Measurements from ENCODE around the gene MAPKAP1.
"Not testable (repeated sequence)": the region's sequence is repeated elsewhere in the genome, so short reads cannot be mapped to it uniquely, and the experiment has no call there.

MAPKAP1 gene

GRCh38 chr9:125742657-125743056 lies 35.6 kb upstream of the MAPKAP1 start:
- no peak for DNase-seq
- in situ Hi-C loops (cut with HindIII; ENCODE audit: low pct_ligation_motif_present, low pct_unique_long_range_greater_than_20kb, low sequenced_read_pairs), result no loop called here

- DNase-seq, result no peak
- in situ Hi-C loops (cut with HindIII; ENCODE audit: low pct_ligation_motif_present, low pct_unique_long_range_greater_than_20kb, low sequenced_read_pairs), result no loop called here
These were observed 32.4 kb upstream of the MAPKAP1 start for GRCh38 chr9:125739436-125739835.

GRCh38 chr9:125732562-125732961 lies 25.6 kb upstream of the MAPKAP1 start:
- in situ Hi-C loops (cut with HindIII; ENCODE audit: low pct_ligation_motif_present, low pct_unique_long_range_greater_than_20kb, low sequenced_read_pairs), result no loop called here
- DNase-seq, result no peak

GRCh38 chr9:125730168-125730567 lies 23.2 kb upstream of the MAPKAP1 start:
- in situ Hi-C loops (cut with HindIII; ENCODE audit: low pct_ligation_motif_present, low pct_unique_long_range_greater_than_20kb, low sequenced_read_pairs), result no loop called here
- DNase-seq, result no peak

GRCh38 chr9:125726456-125727132 lies 19.6 kb upstream of the MAPKAP1 start:
- no peak for DNase-seq
- in situ Hi-C loops (cut with HindIII; ENCODE audit: low pct_ligation_motif_present, low pct_unique_long_range_greater_than_20kb, low sequenced_read_pairs), result no loop called here

GRCh38 chr9:125707472-125707804 lies 430 bp upstream of the MAPKAP1 start:
- no peak for DNase-seq
- in situ Hi-C loops (cut with HindIII; ENCODE audit: low pct_ligation_motif_present, low pct_unique_long_range_greater_than_20kb, low sequenced_read_pairs), result no loop called here

- no peak for DNase-seq
- in situ Hi-C loops (cut with HindIII; ENCODE audit: low pct_ligation_motif_present, low pct_unique_long_range_greater_than_20kb, low sequenced_read_pairs), result no loop called here
These were observed 1.1 kb downstream of the MAPKAP1 start for GRCh38 chr9:125705893-125706292.

GRCh38 chr9:125703662-125704061 lies 3.3 kb downstream of the MAPKAP1 start:
- in situ Hi-C loops (cut with HindIII; ENCODE audit: low pct_ligation_motif_present, low pct_unique_long_range_greater_than_20kb, low sequenced_read_pairs), result no loop called here

GRCh38 chr9:125701351-125701750 lies 5.7 kb downstream of the MAPKAP1 start:
- in situ Hi-C loops (cut with HindIII; ENCODE audit: low pct_ligation_motif_present, low pct_unique_long_range_greater_than_20kb, low sequenced_read_pairs), result no loop called here

More at GRCh38 chr9:125703662-125704061, 3.3 kb downstream of the MAPKAP1 start:
- DNase-seq, result no peak

GRCh38 chr9:125700791-125701190 lies 6.2 kb downstream of the MAPKAP1 start:
- peak; percentile 70 for DNase-seq
- in situ Hi-C loops (cut with HindIII; ENCODE audit: low pct_ligation_motif_present, low pct_unique_long_range_greater_than_20kb, low sequenced_read_pairs), result no loop called here

More at GRCh38 chr9:125701351-125701750, 5.7 kb downstream of the MAPKAP1 start:
- DNase-seq, result peak; percentile 90

GRCh38 chr9:125699870-125700269 lies 7.1 kb downstream of the MAPKAP1 start:
- in situ Hi-C loops (cut with HindIII; ENCODE audit: low pct_ligation_motif_present, low pct_unique_long_range_greater_than_20kb, low sequenced_read_pairs), result no loop called here
- no peak for DNase-seq

GRCh38 chr9:125696106-125696647 lies 10.8 kb downstream of the MAPKAP1 start:
- no peak for DNase-seq
- in situ Hi-C loops (cut with HindIII; ENCODE audit: low pct_ligation_motif_present, low pct_unique_long_range_greater_than_20kb, low sequenced_read_pairs), result no loop called here

GRCh38 chr9:125695548-125695947 lies 11.5 kb downstream of the MAPKAP1 start:
- DNase-seq; in situ Hi-C loops (cut with HindIII; ENCODE audit: low pct_ligation_motif_present, low pct_unique_long_range_greater_than_20kb, low sequenced_read_pairs): not testable (repeated sequence)

GRCh38 chr9:125694478-125694877 lies 12.5 kb downstream of the MAPKAP1 start:
- in situ Hi-C loops (cut with HindIII; ENCODE audit: low pct_ligation_motif_present, low pct_unique_long_range_greater_than_20kb, low sequenced_read_pairs), result no loop called here
- peak; percentile 25 for DNase-seq

- DNase-seq; in situ Hi-C loops (cut with HindIII; ENCODE audit: low pct_ligation_motif_present, low pct_unique_long_range_greater_than_20kb, low sequenced_read_pairs): not testable (repeated sequence)
These were observed 13.5 kb downstream of the MAPKAP1 start for GRCh38 chr9:125693492-125693891.

GRCh38 chr9:125691869-125692268 lies 15.1 kb downstream of the MAPKAP1 start:
- no peak for DNase-seq
- in situ Hi-C loops (cut with HindIII; ENCODE audit: low pct_ligation_motif_present, low pct_unique_long_range_greater_than_20kb, low sequenced_read_pairs), result no loop called here

GRCh38 chr9:125690679-125691078 lies 16.3 kb downstream of the MAPKAP1 start:
- in situ Hi-C loops (cut with HindIII; ENCODE audit: low pct_ligation_motif_present, low pct_unique_long_range_greater_than_20kb, low sequenced_read_pairs), result no loop called here

GRCh38 chr9:125687163-125687863 lies 19.7 kb downstream of the MAPKAP1 start:
- DNase-seq, result no peak
- in situ Hi-C loops (cut with HindIII; ENCODE audit: low pct_ligation_motif_present, low pct_unique_long_range_greater_than_20kb, low sequenced_read_pairs), result no loop called here

More at GRCh38 chr9:125690679-125691078, 16.3 kb downstream of the MAPKAP1 start:
- DNase-seq, result no peak

GRCh38 chr9:125685167-125685566 lies 21.8 kb downstream of the MAPKAP1 start:
- DNase-seq, result no peak
- in situ Hi-C loops (cut with HindIII; ENCODE audit: low pct_ligation_motif_present, low pct_unique_long_range_greater_than_20kb, low sequenced_read_pairs), result no loop called here

- in situ Hi-C loops (cut with HindIII; ENCODE audit: low pct_ligation_motif_present, low pct_unique_long_range_greater_than_20kb, low sequenced_read_pairs), result no loop called here
- DNase-seq, result no peak
These were observed 23.5 kb downstream of the MAPKAP1 start for GRCh38 chr9:125683486-125683885.

Data from ACHN (cell line).